Measurements from ENCODE around the gene ZSWIM8.
A peak's percentile ranks its signal among the peaks of the same experiment; 100 is the strongest.

ZSWIM8 gene

DNA sequence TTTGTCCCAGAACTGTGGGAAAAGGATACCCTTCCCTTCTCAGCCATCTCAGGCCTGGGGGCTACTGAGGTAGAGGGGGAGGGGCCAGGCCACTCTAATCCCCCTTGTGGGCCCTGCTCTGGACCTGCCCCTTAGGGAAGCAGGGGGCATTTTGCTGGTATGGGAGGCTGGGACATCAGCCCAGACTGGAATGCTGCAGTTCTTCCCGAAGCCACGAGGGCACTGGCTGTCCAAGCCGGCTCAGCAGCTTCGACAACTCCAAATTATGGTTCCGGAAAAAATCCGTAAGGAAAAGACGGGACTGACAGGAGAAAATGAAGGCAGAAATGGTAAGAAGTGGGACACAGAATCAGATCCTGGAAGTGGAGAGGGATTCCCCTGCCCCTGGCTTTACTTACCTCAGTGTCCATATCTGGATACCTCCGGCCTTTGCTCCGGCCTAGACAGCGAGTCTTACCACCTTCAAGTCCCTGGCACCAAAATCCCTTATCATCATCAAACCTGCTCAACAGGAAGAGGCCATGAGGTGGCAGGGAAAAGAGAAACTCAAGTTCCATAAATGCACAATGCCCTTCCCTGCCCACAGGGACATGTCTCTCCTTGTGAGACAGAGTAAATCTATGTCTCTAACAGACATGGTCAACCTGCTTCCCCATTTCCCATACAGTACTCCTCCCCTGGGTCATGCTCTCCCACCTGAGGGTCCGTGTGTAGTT is 17.0 kb downstream of the ZSWIM8 start:
- Histone ChIP-seq H3K9me3 (ENCODE audit: control insufficient read depth, low read length) (no peaks in the 10 kb centered on the region), H3K27ac (ENCODE audit: insufficient read depth, low read length, poor library complexity, severe bottlenecking) (no peak overlapping the region), H3K4me3 (ENCODE audit: insufficient read depth, low read depth, low read length, poor library complexity, severe bottlenecking) (no peak overlapping the region), H3K36me3 (ENCODE audit: control insufficient read depth, insufficient read depth, low read length) (peaks cover 67% of the 10 kb centered on the region), H3K4me1 (ENCODE audit: control insufficient read depth, insufficient read depth, low read length, poor library complexity, severe bottlenecking) (no peaks in the 10 kb centered on the region), H3K27me3 (replicated peaks; ENCODE audit: control insufficient read depth, insufficient read depth, low read length, poor library complexity, severe bottlenecking) (no peaks in the 10 kb centered on the region)
- DNase-seq, result no peak

GRCh38 chr10:73803680-73804286 is 18.4 kb downstream of the ZSWIM8 start:
- Histone ChIP-seq H3K4me3 (ENCODE audit: insufficient read depth, low read depth, low read length, poor library complexity, severe bottlenecking) (no peak overlapping the region), H3K27ac (ENCODE audit: insufficient read depth, low read length, poor library complexity, severe bottlenecking) (no peak overlapping the region), H3K9me3 (ENCODE audit: control insufficient read depth, low read length) (no peaks in the 10 kb centered on the region), H3K4me1 (ENCODE audit: control insufficient read depth, insufficient read depth, low read length, poor library complexity, severe bottlenecking) (no peaks in the 10 kb centered on the region), H3K27me3 (replicated peaks; ENCODE audit: control insufficient read depth, insufficient read depth, low read length, poor library complexity, severe bottlenecking) (no peaks in the 10 kb centered on the region), H3K36me3 (ENCODE audit: control insufficient read depth, insufficient read depth, low read length) (peaks cover 72% of the 10 kb centered on the region)
- DNase-seq, result no peak

DNA sequence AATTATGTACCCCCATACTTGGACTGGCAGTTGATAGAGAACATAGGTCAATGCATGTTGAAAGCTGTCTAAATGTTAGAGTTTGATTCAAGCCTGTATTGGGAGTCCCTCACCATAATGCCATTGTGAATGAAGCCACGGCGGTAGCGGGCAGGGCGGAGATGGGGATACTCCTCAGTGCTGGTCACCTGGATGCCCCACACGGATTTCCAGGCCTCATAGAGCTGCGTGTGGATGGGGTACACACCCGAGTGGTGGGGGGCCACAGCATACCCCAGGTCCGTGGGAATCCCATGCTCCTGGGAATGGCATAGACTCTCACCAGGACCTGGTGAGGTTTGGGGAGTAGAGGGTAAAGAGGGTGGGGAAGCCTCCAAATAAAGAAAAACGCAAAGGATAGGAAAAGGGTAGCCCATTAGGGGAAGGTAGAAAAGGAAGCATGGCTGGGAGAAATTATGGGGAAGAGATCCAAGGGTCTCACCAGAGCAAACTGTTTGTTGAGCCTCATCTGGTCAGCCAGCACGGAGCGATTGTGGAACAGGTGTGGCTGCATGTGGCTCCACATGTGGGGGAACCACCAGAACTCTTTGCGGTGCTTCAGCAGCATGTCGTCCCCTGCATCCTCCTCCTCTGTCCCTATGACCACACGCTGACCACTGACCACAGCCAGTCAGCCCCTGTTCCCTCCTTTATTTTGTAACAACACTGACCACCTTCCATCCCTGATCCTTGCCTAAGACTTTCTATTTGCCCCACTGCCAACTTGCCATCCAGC is 21.0 kb downstream of the ZSWIM8 start:
- Histone ChIP-seq H3K9me3 (ENCODE audit: control insufficient read depth, low read length) (no peaks in the 10 kb centered on the region), H3K4me1 (ENCODE audit: control insufficient read depth, insufficient read depth, low read length, poor library complexity, severe bottlenecking) (peaks cover 13% of the 10 kb centered on the region), H3K27ac (ENCODE audit: insufficient read depth, low read length, poor library complexity, severe bottlenecking) (no peak overlapping the region), H3K27me3 (replicated peaks; ENCODE audit: control insufficient read depth, insufficient read depth, low read length, poor library complexity, severe bottlenecking) (no peaks in the 10 kb centered on the region), H3K36me3 (ENCODE audit: control insufficient read depth, insufficient read depth, low read length) (peaks cover 62% of the 10 kb centered on the region), H3K4me3 (ENCODE audit: insufficient read depth, low read depth, low read length, poor library complexity, severe bottlenecking) (no peak overlapping the region)
- DNase-seq, result no peak

- no peak for DNase-seq
- Histone ChIP-seq H3K4me1 (ENCODE audit: control insufficient read depth, insufficient read depth, low read length, poor library complexity, severe bottlenecking) (peaks cover 13% of the 10 kb centered on the region), H3K27ac (ENCODE audit: insufficient read depth, low read length, poor library complexity, severe bottlenecking) (no peak overlapping the region), H3K27me3 (replicated peaks; ENCODE audit: control insufficient read depth, insufficient read depth, low read length, poor library complexity, severe bottlenecking) (no peaks in the 10 kb centered on the region), H3K36me3 (ENCODE audit: control insufficient read depth, insufficient read depth, low read length) (peaks cover 50% of the 10 kb centered on the region), H3K4me3 (ENCODE audit: insufficient read depth, low read depth, low read length, poor library complexity, severe bottlenecking) (no peak overlapping the region), H3K9me3 (ENCODE audit: control insufficient read depth, low read length) (no peaks in the 10 kb centered on the region)
These were observed 22.1 kb downstream of the ZSWIM8 start for GRCh38 chr10:73807471-73807870.

DNA sequence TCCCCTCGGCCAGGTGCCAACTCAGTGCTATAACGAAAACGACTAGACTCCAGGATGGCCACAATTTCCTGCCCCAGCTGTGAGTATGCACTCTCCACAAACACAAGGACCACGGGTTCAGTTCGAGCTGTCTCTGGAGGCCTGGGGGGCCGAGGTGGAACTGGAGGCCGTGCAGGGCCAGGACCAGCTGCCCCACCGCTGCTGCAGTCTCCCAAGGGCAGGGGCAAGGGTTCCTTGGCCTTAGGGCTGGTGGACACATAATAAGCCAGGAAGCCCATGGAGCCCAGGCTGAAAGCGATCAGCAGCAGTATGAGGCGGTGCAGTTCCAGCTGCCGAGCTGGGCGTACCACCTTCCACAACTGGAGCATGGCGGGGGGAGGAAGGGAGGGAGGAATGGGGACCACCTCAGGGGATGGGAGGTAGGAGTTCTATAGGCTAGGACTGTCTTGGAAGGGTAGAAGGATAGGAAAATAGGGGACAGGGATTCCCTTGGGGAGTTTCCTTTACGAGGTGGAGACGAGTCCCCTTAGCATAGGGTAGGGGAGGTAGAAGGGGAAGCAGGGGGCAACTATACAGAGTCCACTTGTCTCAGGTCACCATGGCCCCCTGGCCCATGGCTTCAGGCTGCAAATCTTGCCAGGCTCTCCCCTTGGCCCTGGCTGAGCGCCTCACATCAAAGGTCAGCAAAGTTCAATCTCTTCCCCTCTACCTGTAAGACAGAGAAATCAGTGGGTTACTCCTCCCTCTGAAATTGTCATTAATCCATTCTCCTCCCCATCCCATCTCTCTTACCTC is 22.8 kb downstream of the ZSWIM8 start:
- peaks cover 13% of the 10 kb centered on the region for H3K4me1 ChIP-seq (ENCODE audit: control insufficient read depth, insufficient read depth, low read length, poor library complexity, severe bottlenecking)
- DNase-seq, result no peak
- no peaks in the 10 kb centered on the region for H3K27me3 ChIP-seq (replicated peaks; ENCODE audit: control insufficient read depth, insufficient read depth, low read length, poor library complexity, severe bottlenecking)
- H3K36me3 ChIP-seq (ENCODE audit: control insufficient read depth, insufficient read depth, low read length), result peaks cover 50% of the 10 kb centered on the region
- no peak overlapping the region for H3K4me3 ChIP-seq (ENCODE audit: insufficient read depth, low read depth, low read length, poor library complexity, severe bottlenecking)
- no peak overlapping the region for H3K27ac ChIP-seq (ENCODE audit: insufficient read depth, low read length, poor library complexity, severe bottlenecking)
- no peaks in the 10 kb centered on the region for H3K9me3 ChIP-seq (ENCODE audit: control insufficient read depth, low read length)

- peaks cover 13% of the 10 kb centered on the region for H3K4me1 ChIP-seq (ENCODE audit: control insufficient read depth, insufficient read depth, low read length, poor library complexity, severe bottlenecking)
- H3K36me3 ChIP-seq (ENCODE audit: control insufficient read depth, insufficient read depth, low read length), result peaks cover 44% of the 10 kb centered on the region
- H3K27ac ChIP-seq (ENCODE audit: insufficient read depth, low read length, poor library complexity, severe bottlenecking), result peak overlapping the region; percentile 7
- H3K27me3 ChIP-seq (replicated peaks; ENCODE audit: control insufficient read depth, insufficient read depth, low read length, poor library complexity, severe bottlenecking), result no peaks in the 10 kb centered on the region
- DNase-seq, result no peak
- no peaks in the 10 kb centered on the region for H3K9me3 ChIP-seq (ENCODE audit: control insufficient read depth, low read length)
- H3K4me3 ChIP-seq (ENCODE audit: insufficient read depth, low read depth, low read length, poor library complexity, severe bottlenecking), result no peak overlapping the region
These were observed 23.8 kb downstream of the ZSWIM8 start for GRCh38 chr10:73809061-73809818.

DNA sequence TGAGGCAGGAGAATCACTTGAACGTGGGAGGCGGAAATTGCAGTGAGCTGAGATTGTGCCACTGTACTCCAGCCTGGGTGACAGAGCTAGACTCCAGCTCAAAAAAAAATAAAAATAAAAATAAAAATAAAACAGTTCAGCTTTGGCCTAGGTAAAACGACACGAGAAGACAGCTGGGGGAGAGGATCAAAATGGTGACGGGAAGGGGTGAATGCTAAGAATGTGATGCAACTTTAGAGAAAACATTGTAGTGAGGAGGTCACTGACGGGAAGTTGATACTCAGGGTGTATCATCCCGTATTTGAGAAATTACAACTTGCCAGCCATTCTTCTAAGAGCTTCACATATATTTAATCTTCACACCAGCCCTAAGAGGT is 24.9 kb downstream of the ZSWIM8 start:
- DNase-seq, result no peak
- Histone ChIP-seq H3K27me3 (replicated peaks; ENCODE audit: control insufficient read depth, insufficient read depth, low read length, poor library complexity, severe bottlenecking) (no peaks in the 10 kb centered on the region), H3K27ac (ENCODE audit: insufficient read depth, low read length, poor library complexity, severe bottlenecking) (peak overlapping the region; percentile 93), H3K9me3 (ENCODE audit: control insufficient read depth, low read length) (no peaks in the 10 kb centered on the region), H3K4me1 (ENCODE audit: control insufficient read depth, insufficient read depth, low read length, poor library complexity, severe bottlenecking) (peaks cover 13% of the 10 kb centered on the region), H3K4me3 (ENCODE audit: insufficient read depth, low read depth, low read length, poor library complexity, severe bottlenecking) (peak overlapping the region; percentile 89), H3K36me3 (ENCODE audit: control insufficient read depth, insufficient read depth, low read length) (peaks cover 50% of the 10 kb centered on the region)

DNA sequence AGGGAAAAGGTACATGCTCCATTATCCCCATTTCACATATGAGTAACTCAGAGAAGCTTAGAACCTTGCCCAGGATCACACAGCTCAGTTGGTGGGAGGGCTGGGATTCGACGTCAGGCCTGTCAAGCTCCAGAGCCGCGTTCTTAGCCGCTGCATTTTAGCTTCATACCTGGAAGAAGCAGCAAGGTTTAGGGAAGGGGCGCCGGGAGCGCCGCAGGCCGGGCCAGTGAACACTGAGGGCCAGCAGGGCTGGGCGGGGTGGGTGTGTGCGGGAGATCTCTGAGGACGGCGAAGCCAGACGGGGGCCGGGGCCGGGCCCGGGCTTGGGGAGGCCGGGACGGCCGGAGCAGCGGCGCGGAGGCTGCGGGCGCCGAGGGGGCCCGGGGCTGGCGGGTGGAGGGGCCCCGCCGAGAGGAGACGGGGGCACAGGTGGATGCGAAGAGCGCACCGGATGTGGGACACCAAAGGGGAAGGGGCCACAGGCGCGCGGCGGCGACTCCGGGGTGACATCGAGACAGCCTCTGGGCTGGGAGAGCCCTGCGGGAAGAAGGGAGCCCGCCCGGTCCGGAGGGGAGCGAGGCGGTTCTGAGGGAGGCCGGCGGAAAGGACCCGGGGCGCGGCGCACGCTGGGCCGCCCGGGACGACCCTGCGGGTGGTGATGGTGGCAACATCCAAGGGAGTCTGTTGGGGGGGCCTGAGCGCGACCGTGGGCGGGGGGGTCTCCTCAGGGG is 25.5 kb downstream of the ZSWIM8 start:
- peaks cover 50% of the 10 kb centered on the region for H3K36me3 ChIP-seq (ENCODE audit: control insufficient read depth, insufficient read depth, low read length)
- DNase-seq, result peak; percentile 44 to 52 (median 50)
- no peaks in the 10 kb centered on the region for H3K27me3 ChIP-seq (replicated peaks; ENCODE audit: control insufficient read depth, insufficient read depth, low read length, poor library complexity, severe bottlenecking)
- H3K27ac ChIP-seq (ENCODE audit: insufficient read depth, low read length, poor library complexity, severe bottlenecking), result peak overlapping the region; percentile 93
- H3K9me3 ChIP-seq (ENCODE audit: control insufficient read depth, low read length), result no peaks in the 10 kb centered on the region
- H3K4me1 ChIP-seq (ENCODE audit: control insufficient read depth, insufficient read depth, low read length, poor library complexity, severe bottlenecking), result peaks cover 13% of the 10 kb centered on the region
- peak overlapping the region; percentile 89 for H3K4me3 ChIP-seq (ENCODE audit: insufficient read depth, low read depth, low read length, poor library complexity, severe bottlenecking)

DNA sequence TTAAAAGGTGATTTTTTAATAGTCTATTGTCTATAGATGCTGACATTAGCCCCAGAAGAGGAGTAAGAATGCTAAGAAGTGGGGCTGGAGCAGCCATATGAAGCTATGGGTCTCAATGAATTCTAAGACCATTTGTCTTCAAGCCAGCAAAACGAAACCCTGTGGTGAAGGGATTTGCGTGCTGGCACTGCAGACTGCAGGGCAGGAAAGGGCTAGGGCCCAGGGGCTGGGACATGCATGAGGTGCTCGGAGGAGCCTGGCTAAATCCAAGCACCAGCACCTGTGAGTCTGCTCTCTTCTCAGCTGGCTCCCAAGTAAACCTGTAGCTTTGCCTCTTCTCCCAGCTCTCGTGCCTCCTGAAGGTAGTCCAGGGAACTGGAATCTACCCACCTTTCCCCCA is 27.3 kb downstream of the ZSWIM8 start:
- Histone ChIP-seq H3K9me3 (ENCODE audit: control insufficient read depth, low read length) (no peaks in the 10 kb centered on the region), H3K27me3 (replicated peaks; ENCODE audit: control insufficient read depth, insufficient read depth, low read length, poor library complexity, severe bottlenecking) (no peaks in the 10 kb centered on the region), H3K4me1 (ENCODE audit: control insufficient read depth, insufficient read depth, low read length, poor library complexity, severe bottlenecking) (peaks cover 13% of the 10 kb centered on the region), H3K4me3 (ENCODE audit: insufficient read depth, low read depth, low read length, poor library complexity, severe bottlenecking) (no peak overlapping the region), H3K36me3 (ENCODE audit: control insufficient read depth, insufficient read depth, low read length) (peaks cover 42% of the 10 kb centered on the region), H3K27ac (ENCODE audit: insufficient read depth, low read length, poor library complexity, severe bottlenecking) (no peak overlapping the region)
- DNase-seq, result no peak

Measured in effector memory CD4-positive, alpha-beta T cell (primary cell).